Vagina (tissue), 2 donors: ENCODE data around the gene ORAI1.

ENCODE experiments used
- POLR2A ChIP-seq, 2 donors: fragments of 450-650 bp; IDR thresholded peaks; one replicate each; pipeline ENCODE4 v1.6.1; 2017; ENCODE audit warnings: antibody characterized with exemption in 2 of 2, mild to moderate bottlenecking in 2 of 2, moderate library complexity in 2 of 2
- POLR2AphosphoS5 ChIP-seq, 2 donors: sonication (generic); formaldehyde crosslinking; IDR thresholded peaks; one replicate each; pipeline ENCODE4 v1.9.0; 2017; ENCODE audit warnings: antibody characterized with exemption in 2 of 2, mild to moderate bottlenecking in 2 of 2, low read depth in 1 of 2; ENCODE audit not compliant: insufficient read depth in 1 of 2
- TF ChIP-seq, protein P1 (sequence below), 3 experiments: fragments of 450-650 bp in 2 of 3; fragments of 200-600 bp in 1 of 3; sonication (generic) in 1 of 3; IDR thresholded peaks; one replicate each; pipeline ENCODE4 v1.5.1; 2017 to 2019; ENCODE audit warnings: antibody characterized with exemption in 3 of 3, mild to moderate bottlenecking in 2 of 3, moderate library complexity in 2 of 3

DNA sequence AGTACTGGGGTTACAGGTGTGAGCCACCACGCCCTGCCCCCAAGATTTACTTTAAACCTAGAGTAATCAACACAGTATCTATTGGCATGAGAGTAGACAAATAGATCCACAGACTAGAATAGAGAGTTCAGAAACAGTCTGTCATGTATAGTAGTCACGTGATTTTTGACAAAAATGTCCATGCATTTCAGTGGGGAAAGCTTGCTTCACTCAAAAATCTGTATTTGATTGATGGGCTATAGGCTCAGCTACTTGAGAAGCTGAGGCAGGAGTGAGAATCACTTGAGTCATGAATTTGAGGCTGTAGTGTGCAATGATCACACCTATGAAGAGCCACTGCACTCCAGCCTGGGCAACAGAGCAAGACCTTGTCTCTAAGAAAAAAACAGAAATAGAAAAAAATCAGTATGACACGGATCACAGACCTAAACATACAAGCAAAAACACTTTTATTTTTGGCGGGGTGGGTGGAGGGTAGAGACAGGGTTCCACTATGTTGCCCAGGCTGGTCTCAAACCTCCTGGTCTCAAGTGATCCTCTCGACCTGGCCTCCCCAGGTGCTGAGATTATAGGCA lies 7.6 kb upstream of the ORAI1 start:
- TF ChIP-seq POLR2A (IDR thresholded peaks at IDR 0.05) (no peak), POLR2AphosphoS5 (IDR thresholded peaks at IDR 0.05; ENCODE audit: insufficient read depth in 1 of 2, low read depth in 1 of 2) (no peak)
- TF ChIP-seq, protein P1, sequence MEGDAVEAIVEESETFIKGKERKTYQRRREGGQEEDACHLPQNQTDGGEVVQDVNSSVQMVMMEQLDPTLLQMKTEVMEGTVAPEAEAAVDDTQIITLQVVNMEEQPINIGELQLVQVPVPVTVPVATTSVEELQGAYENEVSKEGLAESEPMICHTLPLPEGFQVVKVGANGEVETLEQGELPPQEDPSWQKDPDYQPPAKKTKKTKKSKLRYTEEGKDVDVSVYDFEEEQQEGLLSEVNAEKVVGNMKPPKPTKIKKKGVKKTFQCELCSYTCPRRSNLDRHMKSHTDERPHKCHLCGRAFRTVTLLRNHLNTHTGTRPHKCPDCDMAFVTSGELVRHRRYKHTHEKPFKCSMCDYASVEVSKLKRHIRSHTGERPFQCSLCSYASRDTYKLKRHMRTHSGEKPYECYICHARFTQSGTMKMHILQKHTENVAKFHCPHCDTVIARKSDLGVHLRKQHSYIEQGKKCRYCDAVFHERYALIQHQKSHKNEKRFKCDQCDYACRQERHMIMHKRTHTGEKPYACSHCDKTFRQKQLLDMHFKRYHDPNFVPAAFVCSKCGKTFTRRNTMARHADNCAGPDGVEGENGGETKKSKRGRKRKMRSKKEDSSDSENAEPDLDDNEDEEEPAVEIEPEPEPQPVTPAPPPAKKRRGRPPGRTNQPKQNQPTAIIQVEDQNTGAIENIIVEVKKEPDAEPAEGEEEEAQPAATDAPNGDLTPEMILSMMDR (IDR thresholded peaks at IDR 0.05): no peak
